ENCODE measurements around the gene THSD4.

Gene THSD4

DNA sequence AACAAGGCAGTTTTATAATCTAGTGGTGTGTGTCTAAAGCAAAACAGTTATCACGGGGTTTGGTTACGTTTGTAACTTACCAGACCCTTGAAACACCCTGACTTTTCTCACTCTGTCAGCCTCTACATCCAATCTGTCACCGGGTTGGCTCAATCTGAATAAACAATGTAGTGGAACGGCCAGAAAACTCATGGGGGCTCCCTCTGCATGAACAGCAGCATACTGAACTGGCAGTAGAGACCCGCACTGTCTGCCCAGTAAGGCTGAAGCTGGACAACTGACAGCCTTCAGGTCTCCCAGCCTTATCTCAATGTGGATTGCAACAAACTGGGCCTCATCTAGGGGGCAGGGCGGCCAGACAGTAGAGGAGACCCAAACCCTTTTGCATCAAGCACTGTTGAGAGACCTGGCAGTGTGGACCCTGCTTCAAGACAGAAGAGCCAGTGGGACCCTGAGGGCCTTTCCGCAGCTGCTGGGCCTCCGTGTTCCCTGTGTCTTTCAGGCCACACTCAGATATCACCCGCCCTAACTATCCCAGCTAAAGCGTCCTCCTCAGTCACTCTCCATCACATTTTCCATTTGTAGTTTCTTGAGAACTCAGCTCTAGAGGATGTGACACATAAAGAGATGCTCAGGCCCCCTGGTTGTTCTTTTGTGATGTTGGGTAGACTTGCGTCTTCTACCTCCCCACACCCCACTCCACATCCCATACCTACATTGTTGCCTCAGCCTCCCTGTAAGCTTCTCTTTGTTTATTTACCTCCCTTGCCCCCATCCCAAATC is 513.9 kb downstream of the THSD4 start:
- no peak overlapping the region for H3K4me3 ChIP-seq (ENCODE audit: low read depth, low read length)
- no peak for DNase-seq (ENCODE audit: low read depth)
- TF ChIP-seq, protein P1, sequence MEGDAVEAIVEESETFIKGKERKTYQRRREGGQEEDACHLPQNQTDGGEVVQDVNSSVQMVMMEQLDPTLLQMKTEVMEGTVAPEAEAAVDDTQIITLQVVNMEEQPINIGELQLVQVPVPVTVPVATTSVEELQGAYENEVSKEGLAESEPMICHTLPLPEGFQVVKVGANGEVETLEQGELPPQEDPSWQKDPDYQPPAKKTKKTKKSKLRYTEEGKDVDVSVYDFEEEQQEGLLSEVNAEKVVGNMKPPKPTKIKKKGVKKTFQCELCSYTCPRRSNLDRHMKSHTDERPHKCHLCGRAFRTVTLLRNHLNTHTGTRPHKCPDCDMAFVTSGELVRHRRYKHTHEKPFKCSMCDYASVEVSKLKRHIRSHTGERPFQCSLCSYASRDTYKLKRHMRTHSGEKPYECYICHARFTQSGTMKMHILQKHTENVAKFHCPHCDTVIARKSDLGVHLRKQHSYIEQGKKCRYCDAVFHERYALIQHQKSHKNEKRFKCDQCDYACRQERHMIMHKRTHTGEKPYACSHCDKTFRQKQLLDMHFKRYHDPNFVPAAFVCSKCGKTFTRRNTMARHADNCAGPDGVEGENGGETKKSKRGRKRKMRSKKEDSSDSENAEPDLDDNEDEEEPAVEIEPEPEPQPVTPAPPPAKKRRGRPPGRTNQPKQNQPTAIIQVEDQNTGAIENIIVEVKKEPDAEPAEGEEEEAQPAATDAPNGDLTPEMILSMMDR (IDR thresholded peaks at IDR 0.05; ENCODE audit: control insufficient read depth, extremely low read depth, insufficient read depth) = no peak

DNA sequence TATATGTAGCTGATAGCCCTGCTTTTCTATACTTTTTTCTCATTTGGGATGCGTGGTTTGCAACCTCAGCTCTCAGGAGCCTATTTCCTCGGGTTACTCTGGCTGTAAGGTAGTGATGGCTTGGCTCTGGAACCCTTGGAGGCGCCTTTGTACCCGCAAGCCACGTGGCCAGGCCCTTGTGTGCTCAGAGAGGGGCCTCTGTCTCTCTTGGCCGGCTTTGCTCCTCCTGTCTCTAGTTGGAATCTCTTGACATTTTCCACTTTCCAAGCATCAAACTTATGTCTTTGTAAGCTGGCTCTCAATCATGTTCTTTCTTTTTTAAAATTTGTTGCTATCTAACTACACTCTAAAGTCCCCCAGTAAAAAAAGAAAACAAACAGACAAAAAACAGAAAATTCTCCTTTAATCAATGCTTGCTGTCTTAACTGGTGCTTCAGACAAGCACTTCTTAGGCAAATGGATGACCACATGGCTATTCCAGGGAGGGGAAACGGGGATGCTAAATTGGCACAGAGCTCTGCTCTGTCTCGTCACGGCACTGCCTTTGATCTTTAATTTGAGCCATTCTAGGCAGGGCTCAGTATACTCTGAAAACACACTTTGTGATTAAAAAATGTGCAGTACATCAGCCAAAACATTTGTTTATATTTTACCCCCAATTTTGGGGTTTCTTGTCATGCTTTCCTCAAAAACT is 514.7 kb downstream of the THSD4 start:
- DNase-seq (ENCODE audit: low read depth) = no peak
- TF ChIP-seq, protein P1 (IDR thresholded peaks at IDR 0.05; ENCODE audit: control insufficient read depth, extremely low read depth, insufficient read depth) = no peak
- H3K4me3 ChIP-seq (ENCODE audit: low read depth, low read length) = no peak overlapping the region

- no peak for DNase-seq (ENCODE audit: low read depth)
- no peak overlapping the region for H3K4me3 ChIP-seq (ENCODE audit: low read depth, low read length)
- TF ChIP-seq, protein P1 (IDR thresholded peaks at IDR 0.05; ENCODE audit: control insufficient read depth, extremely low read depth, insufficient read depth) = no peak
Measured at GRCh38 chr15:71630475-71630809, 515.2 kb downstream of the THSD4 start.

- no peak for DNase-seq (ENCODE audit: low read depth)
- TF ChIP-seq, protein P1 (IDR thresholded peaks at IDR 0.05; ENCODE audit: control insufficient read depth, extremely low read depth, insufficient read depth) = no peak
- no peak overlapping the region for H3K4me3 ChIP-seq (ENCODE audit: low read depth, low read length)
Measured at GRCh38 chr15:71632576-71633195, 517.4 kb downstream of the THSD4 start.

- H3K4me3 ChIP-seq (ENCODE audit: low read depth, low read length) = no peak overlapping the region
- no peak for DNase-seq (ENCODE audit: low read depth)
- TF ChIP-seq, protein P1 (IDR thresholded peaks at IDR 0.05; ENCODE audit: control insufficient read depth, extremely low read depth, insufficient read depth) = no peak
Measured at GRCh38 chr15:71634820-71635560, 519.7 kb downstream of the THSD4 start.

DNA sequence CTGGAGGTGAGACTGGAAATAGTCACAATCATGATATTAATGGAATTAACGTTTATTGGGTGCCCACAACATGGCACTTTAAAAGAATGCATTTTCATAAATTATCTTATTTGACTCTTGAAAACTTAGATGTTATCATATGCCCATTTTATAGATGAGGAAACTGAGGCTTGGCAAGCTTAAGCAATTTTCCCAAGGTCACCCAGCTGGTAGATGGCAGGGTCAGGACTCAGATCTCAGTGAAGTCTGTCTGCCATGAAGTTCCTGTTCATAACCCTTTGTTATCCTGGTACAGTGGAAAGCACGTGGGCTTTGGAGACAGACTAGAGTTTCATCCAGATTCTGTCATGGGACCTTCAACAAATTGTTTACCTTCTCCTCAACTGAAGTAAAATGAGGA is 520.5 kb downstream of the THSD4 start:
- DNase-seq (ENCODE audit: low read depth) = no peak
- TF ChIP-seq, protein P1 (IDR thresholded peaks at IDR 0.05; ENCODE audit: control insufficient read depth, extremely low read depth, insufficient read depth) = no peak
- no peak overlapping the region for H3K4me3 ChIP-seq (ENCODE audit: low read depth, low read length)
